Measurements from ENCODE around the gene IDUA.
"Not testable (repeated sequence)": the region's sequence is repeated elsewhere in the genome, so short reads cannot be mapped to it uniquely, and the experiment has no call there.

Gene IDUA

DNA sequence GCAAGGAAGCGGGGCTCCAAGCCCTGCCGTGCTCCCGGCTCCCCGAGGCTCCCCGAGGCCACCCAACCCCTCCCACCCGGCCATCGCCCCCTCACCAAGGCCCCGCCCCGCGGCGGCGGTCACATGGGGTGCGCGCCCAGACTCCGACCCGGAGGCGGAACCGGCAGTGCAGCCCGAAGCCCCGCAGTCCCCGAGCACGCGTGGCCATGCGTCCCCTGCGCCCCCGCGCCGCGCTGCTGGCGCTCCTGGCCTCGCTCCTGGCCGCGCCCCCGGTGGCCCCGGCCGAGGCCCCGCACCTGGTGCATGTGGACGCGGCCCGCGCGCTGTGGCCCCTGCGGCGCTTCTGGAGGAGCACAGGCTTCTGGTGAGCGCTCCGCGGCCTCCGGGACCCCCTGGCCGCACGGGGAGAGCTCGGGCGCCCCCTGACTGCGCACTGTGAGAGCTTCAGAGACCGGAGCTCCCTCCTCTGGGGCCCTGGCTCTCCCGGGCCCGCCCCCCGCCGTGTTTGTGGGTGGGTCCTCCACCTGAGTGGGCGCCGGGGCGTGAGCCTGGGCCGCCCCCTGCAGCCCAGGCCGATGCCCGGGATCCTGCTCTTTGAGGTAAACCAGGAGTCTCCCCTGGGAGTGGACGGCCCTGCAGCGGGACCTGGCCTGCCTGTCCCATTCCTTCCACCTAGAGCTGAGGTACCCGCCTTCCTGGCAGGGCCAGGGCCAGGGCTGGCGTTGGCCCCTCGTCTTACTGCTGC lies at the start of gene IDUA:
TSS of gene IDUA (plus strand) at position 166 of the 745 bp plus-strand sequence. CDS start at position 207, 41 bp downstream.
- DNase-seq (ENCODE audit: low spot score): peak; percentile 84

DNA sequence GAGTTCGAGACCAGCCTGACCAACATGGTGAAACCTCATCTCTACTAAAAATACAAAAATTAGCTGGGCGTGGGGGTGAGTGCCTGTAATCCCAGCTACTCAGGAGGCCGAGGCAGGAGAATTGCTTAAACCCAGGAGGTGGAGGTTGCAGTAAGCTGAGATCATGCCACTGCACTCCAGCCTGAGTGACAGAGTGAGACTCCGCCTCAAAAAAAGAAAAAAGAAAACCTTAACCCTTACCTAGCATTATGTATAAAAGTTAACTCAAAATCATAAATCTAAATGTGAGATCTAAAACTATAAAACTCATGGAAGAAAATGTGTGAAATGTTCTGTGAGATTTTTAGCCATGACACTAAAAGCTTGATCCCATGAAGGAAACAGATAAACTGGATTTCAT lies 47.3 kb upstream of the IDUA start:
- DNase-seq (ENCODE audit: low spot score): not testable (repeated sequence)

DNA sequence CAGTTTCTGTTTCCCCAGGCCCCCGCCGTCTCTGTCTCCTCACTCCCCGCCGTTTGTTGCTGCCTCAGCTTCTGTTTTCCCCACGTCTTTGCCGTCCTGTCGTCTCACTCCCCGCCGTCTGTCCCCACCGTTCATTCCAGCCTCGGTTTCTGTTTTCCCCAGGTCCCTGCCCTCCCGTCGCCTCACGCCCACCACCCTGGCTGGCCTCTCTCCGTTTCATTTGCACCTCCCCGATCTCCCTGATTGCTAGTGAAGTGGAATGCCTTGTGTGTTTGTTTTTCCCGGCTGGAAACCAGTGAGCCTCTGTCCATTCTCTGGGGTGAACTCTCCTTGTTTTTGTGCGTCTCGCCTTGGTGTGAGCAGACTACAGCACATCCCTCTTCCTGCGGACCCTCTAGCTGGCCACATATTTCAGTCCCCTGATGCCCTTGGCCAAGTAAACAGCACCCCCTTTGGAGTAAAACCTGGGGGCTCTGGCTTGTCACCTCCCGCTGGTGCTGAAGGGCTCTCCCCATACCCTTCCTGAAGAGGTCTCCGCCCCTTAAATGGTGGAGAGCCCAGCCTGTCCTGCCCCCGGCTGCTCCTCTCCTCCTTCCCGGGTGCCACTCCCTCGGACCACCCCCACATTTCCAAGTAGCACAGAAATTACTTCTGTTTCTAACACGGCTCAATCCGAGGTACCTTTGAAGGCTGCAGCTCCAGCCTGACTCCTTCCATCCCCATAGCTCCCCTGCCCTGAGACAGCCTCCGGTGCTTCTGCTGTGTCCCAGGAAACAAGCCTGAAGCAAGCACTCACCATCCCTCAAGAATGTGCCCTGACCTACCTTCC lies 41.4 kb upstream of the IDUA start:
- DNase-seq (ENCODE audit: low spot score): no peak

DNA sequence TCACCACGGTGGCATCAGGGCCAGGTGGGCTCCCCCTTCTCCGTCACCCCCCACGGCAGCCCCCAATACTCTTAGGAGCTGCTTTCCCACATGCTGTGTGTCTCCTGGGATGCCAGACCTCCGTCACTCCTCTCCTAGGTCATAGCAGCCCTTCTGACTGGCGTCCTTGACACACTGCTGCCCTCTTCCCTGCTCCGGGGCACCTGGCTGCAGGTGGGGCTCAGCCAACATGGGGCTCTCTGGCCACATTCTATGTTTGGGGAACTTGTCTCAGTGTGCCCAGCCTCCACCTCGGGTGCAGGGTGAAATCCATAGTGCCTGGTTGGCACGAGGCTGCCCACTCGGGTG lies 40.8 kb upstream of the IDUA start:
- DNase-seq (ENCODE audit: low spot score): no peak

DNA sequence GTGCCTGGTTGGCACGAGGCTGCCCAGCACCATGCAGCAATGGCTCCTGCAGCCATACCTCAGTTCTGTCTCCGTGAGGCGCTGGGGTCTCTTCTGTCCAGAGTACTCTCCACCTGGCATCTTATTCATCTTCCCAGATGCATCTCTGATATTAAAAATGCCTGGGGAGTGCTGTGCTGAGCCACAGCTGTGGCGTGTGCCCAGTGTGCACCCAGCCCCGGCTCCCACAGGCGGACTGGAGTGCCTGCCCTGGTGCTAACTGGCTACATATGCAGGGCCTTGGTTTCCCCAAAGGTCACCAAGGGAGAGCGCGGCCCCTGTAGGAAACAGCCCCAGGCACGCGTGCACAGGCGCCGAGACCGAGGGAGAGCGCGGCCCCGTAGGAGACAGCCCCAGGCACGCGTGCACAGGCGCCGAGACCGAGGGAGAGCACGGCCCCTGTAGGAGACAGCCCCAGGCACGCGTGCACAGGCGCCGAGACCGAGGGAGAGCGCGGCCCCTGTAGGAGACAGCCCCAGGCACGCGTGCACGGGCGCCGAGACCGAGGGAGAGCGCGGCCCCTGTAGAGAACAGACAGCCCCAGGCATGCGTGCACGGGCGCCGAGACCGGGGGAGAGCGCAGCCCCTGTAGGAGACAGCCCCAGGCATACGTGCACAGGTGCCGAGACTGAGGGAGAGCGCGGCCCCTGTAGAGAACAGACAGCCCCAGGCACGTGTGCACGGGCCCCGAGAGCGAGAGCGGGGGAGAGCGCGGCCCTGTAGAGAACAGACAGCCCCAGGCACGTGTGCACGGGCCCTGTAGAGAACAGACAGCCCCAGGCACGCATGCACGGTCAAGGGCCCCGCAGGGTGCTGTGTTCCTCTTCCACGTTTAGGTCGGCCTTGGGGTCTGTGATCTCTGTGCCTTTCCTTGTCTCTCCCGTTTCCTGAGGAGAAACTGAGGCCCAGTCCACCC lies 40.0 kb upstream of the IDUA start:
- DNase-seq (ENCODE audit: low spot score): no peak

DNA sequence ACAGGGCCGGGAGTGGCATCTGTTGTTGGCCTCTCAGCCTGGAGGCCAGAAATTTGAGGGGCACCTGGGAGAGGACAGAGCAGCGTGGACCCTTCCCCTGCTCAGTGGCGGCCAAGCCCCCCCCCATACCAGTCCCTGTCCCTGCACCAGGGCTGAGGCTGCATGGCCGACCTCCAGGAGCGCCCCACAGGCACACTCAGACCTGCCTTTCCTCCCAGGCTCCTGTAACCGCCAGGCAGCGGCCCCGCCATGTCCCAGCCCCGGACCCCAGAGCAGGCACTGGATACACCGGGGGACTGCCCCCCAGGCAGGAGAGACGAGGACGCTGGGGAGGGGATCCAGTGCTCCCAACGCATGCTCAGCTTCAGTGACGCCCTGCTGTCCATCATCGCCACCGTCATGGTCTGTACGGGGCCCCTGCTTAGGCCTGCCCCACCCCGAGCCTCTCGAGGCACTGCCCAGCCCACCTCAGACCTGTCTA lies 39.3 kb upstream of the IDUA start:
- DNase-seq (ENCODE audit: low spot score): no peak

DNA sequence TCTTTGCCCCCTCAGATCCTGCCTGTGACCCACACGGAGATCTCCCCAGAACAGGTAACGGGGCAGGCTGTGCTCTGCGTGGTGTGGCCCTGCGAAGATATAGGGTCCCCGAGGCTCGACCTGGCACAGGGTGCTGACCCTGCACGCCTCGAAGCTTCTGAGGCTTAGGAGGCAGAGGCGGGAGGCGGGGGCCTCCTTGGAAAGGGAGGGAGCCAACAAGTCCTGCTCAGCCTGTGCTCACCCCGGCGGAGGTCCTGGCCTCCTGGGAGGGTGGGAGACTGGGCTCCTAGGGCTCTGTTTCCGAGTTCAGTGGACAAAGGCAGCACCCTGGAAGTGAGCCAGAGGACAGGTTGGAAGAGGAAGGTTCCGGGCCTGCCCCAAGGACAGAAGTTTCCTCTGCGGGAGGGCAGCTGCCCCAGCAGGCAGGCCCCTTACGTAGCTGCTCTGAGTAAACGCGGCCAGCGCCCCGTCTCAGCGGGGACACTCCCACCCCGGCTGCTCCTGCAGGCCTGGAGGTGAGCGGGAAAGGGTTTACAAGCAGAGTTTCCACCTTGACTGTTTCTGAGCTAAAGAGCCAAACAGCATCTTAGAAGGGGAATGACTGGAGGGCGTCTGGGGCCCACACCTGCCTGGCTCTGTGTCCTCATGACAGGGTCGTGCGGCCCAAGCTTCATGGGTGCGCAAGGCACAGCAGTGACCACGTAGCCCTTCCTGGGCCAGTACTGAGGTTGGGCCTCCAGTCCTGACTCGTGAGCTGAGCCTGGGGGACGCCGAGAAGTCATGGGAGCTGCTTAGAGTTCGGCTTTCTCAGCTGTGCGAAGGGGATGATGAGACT lies 38.5 kb upstream of the IDUA start:
- no peak for DNase-seq (ENCODE audit: low spot score)

DNA sequence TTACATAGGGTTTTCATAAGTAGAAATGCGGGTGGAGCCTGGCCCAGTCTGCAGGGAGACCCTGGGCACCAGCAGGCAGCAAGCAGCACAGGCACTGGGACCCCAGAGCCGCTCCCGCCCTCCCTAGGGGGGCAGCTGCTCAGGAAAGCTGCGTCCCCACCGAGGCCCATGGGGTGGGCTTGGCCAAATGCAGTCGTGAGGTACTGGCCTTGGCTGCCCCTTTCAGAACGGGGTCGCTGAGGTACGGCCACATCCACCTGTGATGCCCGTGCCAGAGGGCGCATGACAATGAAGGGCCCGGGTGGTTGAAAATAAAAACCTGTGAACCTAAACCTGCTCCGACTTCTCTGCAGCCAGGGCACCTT lies 37.9 kb upstream of the IDUA start:
- DNase-seq (ENCODE audit: low spot score): no peak

DNA sequence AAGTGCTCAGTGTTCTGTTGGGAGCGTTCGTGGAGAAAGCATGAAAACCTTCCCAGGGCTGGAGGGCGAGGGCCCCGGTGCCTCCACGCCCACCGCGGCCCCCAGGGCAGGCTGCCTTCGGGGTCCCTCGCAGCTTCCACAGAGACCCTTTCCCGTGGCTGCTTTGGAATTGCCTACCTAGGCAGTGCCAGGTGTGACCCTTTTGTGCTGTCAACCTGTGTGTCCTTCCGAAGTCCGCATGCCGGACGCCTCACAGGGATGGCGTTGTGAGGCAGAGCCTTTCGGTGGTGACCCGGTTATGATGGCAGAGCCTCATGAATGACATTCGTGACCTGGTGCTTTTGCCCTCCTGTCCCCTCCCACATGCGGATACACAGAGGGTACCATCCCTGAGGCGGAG lies 37.2 kb upstream of the IDUA start:
- no peak for DNase-seq (ENCODE audit: low spot score)

DNA sequence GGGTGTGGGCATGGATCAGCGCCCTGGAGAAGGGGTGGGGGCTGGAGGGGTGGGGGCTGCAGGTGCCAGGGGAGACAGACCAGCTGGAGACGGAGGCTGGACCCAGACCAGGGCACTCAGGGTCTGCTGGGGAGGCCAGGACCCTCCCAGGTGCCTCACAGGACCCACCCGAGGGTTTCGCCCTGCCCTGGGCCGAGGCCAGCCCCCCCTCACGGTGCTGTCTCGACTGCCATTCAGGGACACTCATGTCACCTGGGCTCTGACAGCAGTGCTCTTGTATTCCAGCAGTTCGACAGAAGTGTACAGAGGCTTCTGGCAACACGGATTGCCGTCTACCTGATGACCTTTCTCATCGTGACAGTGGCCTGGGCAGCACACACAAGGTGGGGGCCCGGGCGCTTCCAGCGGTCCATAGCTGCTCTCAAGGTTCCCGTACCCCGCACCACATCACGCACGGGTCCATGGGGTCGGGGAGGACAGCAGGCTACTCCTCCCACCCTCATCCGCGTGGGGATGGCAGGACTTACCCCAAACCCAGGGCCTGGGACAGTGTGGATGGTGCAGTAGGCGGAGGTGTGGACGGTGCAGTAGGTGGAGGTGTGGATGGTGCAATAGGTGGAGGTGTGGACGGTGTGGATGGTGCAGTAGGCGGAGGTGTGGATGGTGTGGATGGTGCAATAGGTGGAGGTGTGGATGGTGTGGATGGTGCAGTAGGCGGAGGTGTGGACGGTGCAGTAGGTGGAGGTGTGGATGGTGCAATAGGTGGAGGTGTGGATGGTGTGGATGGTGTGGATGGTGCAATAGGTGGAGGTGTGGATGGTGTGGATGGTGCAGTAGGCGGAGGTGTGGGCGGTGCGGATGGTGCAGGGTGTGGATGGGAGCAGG lies 36.5 kb upstream of the IDUA start:
- no peak for DNase-seq (ENCODE audit: low spot score)

DNA sequence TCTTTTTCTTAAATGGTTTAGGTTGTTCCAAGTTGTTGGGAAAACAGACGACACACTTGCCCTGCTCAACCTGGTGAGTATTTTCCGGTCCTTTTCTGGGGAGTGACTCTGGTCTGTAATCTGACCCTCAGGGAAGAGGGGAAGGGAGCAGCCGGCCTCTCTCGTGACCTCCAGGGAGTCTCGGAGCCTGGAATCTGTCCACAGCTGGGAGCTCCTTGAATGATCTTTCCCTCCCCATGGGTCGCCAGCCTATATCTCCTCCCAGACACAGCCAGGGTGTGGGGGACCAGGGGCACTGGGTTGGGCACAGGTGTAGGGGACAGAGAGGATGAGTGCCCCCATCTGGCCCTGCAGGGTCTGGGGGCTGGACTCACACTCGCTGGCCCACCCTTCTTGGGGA lies 35.7 kb upstream of the IDUA start:
- DNase-seq (ENCODE audit: low spot score): no peak

DNA sequence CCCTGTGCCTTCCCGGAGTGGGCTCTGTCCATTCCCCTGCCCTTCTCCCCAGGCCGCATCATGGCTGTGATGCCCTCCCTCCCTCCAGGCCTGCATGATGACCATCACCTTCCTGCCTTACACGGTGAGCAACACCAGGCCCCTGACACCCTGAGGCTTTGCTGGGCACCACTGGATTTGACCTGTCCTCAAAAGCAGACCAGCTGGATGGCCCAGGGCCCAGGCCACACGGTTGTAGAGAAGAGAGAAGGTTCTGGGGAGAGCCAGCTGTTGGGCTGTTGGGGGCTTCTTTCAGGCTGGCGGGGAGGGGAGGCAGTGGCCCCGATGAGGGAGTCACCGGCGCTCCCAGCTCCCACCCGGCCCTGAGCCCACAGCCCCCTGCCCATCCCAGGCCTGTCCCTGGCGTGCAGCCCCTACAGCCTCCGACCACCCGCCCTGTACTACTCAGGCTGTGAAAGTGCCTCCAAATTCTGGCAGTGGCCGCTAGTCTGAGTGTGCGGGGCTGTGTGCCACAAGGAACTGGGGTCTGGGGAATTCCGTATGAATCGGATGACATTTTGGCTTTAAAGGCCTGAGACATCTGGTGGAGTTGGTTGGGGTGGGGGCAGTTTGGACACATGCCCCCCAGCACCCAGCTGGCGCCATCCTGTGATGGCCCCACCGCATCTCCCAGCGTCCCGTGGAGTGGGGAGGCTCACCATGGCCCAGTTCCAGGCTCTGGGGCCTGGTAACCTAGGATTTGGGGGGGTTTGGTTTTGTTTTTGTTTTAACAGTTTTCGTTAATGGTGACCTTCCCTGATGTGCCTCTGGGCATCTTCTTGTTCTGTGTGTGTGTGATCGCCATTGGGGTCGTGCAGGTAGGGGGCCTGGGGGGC lies 35.0 kb upstream of the IDUA start:
- no peak for DNase-seq (ENCODE audit: low spot score)

DNA sequence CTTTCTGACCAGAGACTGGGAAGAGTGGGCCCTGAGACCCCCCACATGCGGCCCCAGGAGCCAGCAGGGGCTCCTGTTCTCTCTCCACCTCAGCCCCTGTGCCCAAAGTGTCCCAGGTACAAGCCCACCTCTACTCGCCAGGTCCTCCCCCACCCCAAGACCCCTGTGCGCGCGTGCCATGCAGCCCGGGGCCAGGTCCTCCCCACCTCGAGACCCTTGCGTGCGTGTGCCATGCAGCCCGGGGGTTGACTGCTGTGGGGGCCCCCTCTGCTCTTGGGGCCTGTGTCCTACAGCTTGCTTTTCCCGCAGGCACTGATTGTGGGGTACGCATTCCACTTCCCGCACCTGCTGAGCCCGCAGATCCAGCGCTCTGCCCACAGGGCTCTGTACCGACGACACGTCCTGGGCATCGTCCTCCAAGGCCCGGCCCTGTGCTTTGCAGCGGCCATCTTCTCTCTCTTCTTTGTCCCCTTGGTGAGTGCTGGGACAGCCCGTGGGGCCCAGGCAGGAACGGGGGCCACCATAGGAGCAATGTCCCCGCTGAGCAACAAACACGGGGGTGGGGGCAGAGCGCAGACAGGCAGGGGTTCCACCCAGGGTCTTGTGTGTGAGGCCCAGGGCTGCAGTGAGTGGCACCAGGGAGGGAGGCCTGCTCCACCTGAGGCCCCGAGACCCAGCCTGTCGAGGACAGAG lies 33.8 kb upstream of the IDUA start:
- no peak for DNase-seq (ENCODE audit: low spot score)

DNA sequence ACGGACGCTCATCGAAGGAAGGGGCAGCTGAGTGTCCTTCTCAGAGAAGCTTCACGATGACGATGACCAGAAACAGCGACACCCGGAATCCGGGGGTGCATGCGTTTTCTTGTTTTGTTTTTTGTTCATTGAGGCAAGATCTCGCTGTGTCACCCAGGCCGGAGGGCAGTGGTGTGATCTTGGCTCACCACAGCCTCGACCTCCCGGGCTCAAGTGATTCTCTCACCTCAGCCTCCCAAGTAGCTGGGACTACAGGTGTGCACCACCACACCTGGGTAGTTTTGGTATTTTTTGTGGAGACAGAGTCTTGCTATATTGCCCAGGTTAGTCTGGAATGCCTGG lies 33.3 kb upstream of the IDUA start:
- DNase-seq (ENCODE audit: low spot score): no peak

DNA sequence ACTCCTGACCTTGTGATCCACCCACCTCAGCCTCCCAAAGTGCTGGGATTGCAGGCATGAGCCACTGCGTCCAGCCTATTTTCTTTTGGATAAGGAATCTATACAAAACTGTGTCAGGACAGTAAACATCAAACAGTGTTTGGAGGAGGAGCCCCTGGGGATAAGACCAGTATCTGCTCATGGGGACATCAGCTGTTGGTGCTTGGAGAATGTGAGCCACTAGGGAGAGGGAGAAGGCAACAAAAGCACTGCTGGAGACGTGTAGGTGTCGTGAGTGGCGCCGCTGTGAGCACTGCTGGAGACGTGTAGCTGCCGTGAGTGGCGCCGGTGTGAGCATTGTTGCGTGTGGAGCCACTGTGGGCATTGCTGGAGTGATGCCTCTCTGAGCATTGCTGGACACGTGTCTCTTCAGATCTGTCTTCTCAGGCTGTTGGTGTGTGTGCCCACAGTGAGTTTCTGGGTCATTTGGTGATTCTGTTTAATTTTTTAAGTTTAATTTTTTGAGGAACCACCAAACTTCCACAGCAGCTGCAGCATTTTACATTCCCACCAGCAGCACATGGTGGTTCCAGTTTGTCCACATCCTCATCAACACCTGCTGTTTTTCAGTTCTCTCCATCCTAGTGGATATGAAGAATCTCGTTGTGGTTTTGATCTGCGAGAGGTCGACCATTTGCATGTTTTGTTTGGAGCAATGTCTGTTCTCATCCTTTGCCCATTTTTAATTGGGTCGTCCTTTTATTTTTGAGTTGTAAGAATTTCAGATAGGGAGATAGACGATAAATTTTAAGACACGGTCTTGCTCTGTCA lies 32.4 kb upstream of the IDUA start:
- no peak for DNase-seq (ENCODE audit: low spot score)

DNA sequence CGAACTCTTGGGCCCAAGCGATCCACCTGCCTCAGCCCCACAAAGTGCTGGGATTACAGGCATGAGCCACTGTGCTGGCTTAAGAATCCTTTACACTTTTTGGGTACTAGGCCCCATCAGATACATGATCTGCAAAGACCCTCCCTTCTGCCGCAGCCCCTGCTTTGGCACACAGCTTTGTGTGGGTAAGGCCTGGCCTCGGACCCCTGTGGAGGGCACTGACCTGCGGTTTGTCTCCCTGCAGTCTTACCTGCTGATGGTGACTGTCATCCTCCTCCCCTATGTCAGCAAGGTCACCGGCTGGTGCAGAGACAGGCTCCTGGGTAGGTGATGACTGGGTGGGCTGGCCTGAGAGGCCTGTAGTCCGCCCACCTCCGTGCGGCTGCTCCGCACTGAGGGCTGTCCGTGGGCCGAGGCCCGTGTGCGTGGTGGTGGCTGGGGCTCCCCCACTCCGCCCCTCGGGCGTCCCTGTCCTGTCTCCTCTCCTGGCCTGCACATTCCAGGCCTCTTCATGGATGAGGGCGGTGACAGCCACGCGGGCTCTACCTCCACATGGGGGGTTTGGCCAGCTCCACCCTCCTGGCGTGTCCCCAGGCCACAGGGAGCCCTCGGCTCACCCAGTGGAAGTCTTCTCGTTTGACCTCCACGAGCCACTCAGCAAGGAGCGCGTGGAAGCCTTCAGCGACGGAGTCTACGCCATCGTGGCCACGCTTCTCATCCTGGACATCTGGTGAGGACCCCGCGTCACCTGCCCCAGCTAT lies 31.5 kb upstream of the IDUA start:
- DNase-seq (ENCODE audit: low spot score): no peak

DNA sequence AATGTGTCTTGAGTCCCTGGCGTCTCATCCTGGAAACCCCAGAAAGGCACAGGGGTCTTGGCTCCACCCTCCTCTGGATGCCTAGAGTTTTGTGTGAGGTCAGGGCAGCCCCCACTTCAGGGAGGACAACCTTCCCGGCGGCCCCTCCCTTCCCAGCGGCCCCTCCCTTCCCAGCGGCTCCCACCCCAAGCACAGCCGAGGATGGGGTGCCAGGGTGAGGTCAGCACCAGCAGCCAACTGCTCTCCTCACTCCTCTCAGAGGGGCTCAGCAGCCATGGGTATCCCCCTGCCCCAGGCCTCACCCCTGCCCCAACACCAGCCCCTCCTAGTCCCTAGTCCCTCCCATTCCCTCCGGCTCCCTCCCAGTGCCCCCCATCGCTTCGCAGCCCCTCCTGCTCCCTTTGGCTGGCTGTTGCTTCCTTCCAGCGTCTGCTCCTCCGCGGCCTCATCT lies 30.9 kb upstream of the IDUA start:
- no peak for DNase-seq (ENCODE audit: low spot score)
